ENCODE data around the gene UBAP1L. TPM values are rescaled to one million over a fixed set of nuclear protein-coding genes. Genes with fewer than 3 reads are reported as not detected.
"Not testable (repeated sequence)": the region's sequence is repeated elsewhere in the genome, so short reads cannot be mapped to it uniquely, and the experiment has no call there.

Gene UBAP1L
- total RNA-seq, 1 donor from 2014 or later, result 1.8 TPM

- Mint-ChIP-seq H3K4me1 (ENCODE audit: low read depth, unreplicated experiment) (peaks cover 2% of the 10 kb centered on the region), H3K4me3 (ENCODE audit: unreplicated experiment) (no peak within 1 kb of the TSS), H3K36me3 (ENCODE audit: low read depth, unreplicated experiment) (peaks cover 2% of the 10 kb centered on the region), H3K27me3 (ENCODE audit: low read depth, unreplicated experiment) (peaks cover 44% of the 10 kb centered on the region), H3K9me3 (ENCODE audit: unreplicated experiment) (peaks cover 10% of the 10 kb centered on the region), H3K27ac (ENCODE audit: unreplicated experiment) (no peak within 1 kb of the TSS)
- peaks cover 9% of the 10 kb centered on the region for H3K4me1 ChIP-seq (ENCODE audit: insufficient read depth, low read length)
- DNase-seq (ENCODE audit: low read depth) (no peak), FAIRE-seq (no peak)
- H4K20me1 ChIP-seq (ENCODE audit: insufficient read depth, low read length), result no peaks in the 10 kb centered on the region
- no peak within 1 kb of the TSS for H3K4me3 ChIP-seq (ENCODE audit: insufficient read depth, low read depth, low read length)
- no peaks in the 10 kb centered on the region for H3K36me3 ChIP-seq (ENCODE audit: insufficient read depth, low read length)
- TF ChIP-seq CTCF (IDR thresholded peaks at IDR 0.05; ENCODE audit: insufficient read depth, low read depth, low read length) (no peak), EZH2 (IDR thresholded peaks at IDR 0.05; ENCODE audit: insufficient read depth, low read length) (no peak)
- H3K27ac ChIP-seq (ENCODE audit: low read depth, low read length), result no peak within 1 kb of the TSS
- no peaks in the 10 kb centered on the region for H3K79me2 ChIP-seq (ENCODE audit: insufficient read depth, low read length)
- peaks cover 36% of the 10 kb centered on the region for H3K27me3 ChIP-seq (ENCODE audit: insufficient read depth, low read length)
- H2AFZ ChIP-seq (ENCODE audit: low read depth, low read length), result peak within 1 kb of the TSS; percentile 63
- H3K9me3 ChIP-seq (ENCODE audit: insufficient read depth, low read depth, low read length), result no peaks in the 10 kb centered on the region
- no peak within 1 kb of the TSS for H3K4me2 ChIP-seq (ENCODE audit: low read length)
- no peak within 1 kb of the TSS for H3K9ac ChIP-seq (ENCODE audit: low read length)
Observed at GRCh38 chr15:65076486-65077290, 38.3 kb downstream of the UBAP1L start, which contains the start of gene KBTBD13. TSS of gene KBTBD13 (plus strand) at chr15:65076746. CDS start at chr15:65076816, 70 bp downstream.

DNA sequence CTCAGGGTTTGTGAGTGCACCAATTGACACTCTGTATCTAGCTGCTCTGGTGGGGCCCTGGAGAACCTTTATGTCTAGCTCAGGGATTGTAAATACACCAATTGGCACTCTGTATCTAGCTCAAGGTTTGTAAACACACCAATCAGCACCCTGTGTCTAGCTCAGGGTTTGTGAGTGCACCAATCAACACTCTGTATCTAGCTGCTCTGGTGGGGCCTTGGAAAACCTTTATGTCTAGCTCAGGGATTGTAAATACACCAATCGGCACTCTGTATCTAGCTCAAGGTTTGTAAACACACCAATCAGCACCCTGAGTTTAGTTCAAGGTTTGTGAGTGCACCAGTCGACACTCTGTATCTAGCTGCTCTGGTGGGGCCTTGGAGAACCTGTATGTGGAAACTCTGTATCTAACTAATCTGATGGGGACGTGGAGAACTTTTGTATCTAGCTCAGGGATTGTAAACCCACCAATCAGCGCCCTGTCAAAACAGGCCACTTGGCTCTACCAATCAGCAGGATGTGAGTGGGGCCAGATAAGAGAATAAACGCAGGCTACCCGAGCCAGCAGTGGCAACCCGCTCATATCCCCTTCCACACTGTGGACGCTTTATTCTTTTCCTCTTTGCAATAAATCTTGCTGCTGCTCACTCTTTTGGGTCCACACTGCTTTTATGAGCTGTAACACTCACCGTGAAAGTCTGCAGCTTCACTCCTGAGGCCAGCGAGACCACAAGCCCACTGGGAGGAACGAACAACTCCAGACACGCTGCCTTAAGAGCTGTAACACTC, 39.2 kb downstream of the UBAP1L start:
- not testable (repeated sequence) for H3K4me3 Mint-ChIP-seq (ENCODE audit: unreplicated experiment); H3K4me2 ChIP-seq (ENCODE audit: low read length); H3K36me3 Mint-ChIP-seq (ENCODE audit: low read depth, unreplicated experiment); H3K36me3 ChIP-seq (ENCODE audit: insufficient read depth, low read length); H3K4me3 ChIP-seq (ENCODE audit: insufficient read depth, low read depth, low read length); H3K79me2 ChIP-seq (ENCODE audit: insufficient read depth, low read length); H2AFZ ChIP-seq (ENCODE audit: low read depth, low read length); H4K20me1 ChIP-seq (ENCODE audit: insufficient read depth, low read length); H3K9me3 ChIP-seq (ENCODE audit: insufficient read depth, low read depth, low read length); H3K9ac ChIP-seq (ENCODE audit: low read length); FAIRE-seq; H3K27ac ChIP-seq (ENCODE audit: low read depth, low read length); H3K27ac Mint-ChIP-seq (ENCODE audit: unreplicated experiment); H3K4me1 Mint-ChIP-seq (ENCODE audit: low read depth, unreplicated experiment); DNase-seq (ENCODE audit: low read depth)
- Histone ChIP-seq H3K4me1 (ENCODE audit: insufficient read depth, low read length) (peaks cover 11% of the 10 kb centered on the region), H3K27me3 (ENCODE audit: insufficient read depth, low read length) (peaks cover 29% of the 10 kb centered on the region)
- H3K9me3 Mint-ChIP-seq (ENCODE audit: unreplicated experiment), result peaks cover 10% of the 10 kb centered on the region
- peaks cover 40% of the 10 kb centered on the region for H3K27me3 Mint-ChIP-seq (ENCODE audit: low read depth, unreplicated experiment)

DNA sequence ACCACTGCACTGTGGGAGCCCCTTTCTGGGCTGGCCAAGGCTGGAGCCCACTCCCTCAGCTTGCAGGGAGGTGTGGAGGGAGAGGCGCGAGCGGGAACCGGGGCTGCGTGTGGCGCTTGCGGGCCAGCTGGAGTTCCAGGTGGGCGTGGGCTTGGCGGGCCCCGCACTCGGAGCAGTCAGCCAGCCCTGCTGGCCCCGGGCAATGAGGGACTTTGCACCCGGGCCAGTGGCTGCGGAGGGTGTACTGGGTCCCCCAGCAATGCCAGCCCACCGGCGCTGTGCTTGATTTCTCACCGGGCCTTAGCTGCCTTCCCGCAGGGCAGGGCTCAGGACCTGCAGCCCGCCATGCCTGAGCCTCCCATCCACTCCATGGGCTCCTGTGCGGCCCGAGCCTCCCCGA, 40.1 kb downstream of the UBAP1L start:
- not testable (repeated sequence) for H3K9ac ChIP-seq (ENCODE audit: low read length); H3K4me2 ChIP-seq (ENCODE audit: low read length); H3K36me3 ChIP-seq (ENCODE audit: insufficient read depth, low read length); H3K36me3 Mint-ChIP-seq (ENCODE audit: low read depth, unreplicated experiment); H3K4me1 Mint-ChIP-seq (ENCODE audit: low read depth, unreplicated experiment); H3K79me2 ChIP-seq (ENCODE audit: insufficient read depth, low read length); FAIRE-seq; H2AFZ ChIP-seq (ENCODE audit: low read depth, low read length); DNase-seq (ENCODE audit: low read depth); H4K20me1 ChIP-seq (ENCODE audit: insufficient read depth, low read length); H3K27ac Mint-ChIP-seq (ENCODE audit: unreplicated experiment); H3K4me3 Mint-ChIP-seq (ENCODE audit: unreplicated experiment); H3K27ac ChIP-seq (ENCODE audit: low read depth, low read length); H3K9me3 ChIP-seq (ENCODE audit: insufficient read depth, low read depth, low read length); H3K4me3 ChIP-seq (ENCODE audit: insufficient read depth, low read depth, low read length)
- peaks cover 29% of the 10 kb centered on the region for H3K27me3 ChIP-seq (ENCODE audit: insufficient read depth, low read length)
- H3K4me1 ChIP-seq (ENCODE audit: insufficient read depth, low read length), result peaks cover 12% of the 10 kb centered on the region
- Mint-ChIP-seq H3K27me3 (ENCODE audit: low read depth, unreplicated experiment) (peaks cover 41% of the 10 kb centered on the region), H3K9me3 (ENCODE audit: unreplicated experiment) (peaks cover 10% of the 10 kb centered on the region)

Measured in astrocyte (in vitro differentiated cells and primary cell).